SK-N-SH (cell line): ENCODE data around the gene EYA3.

Experiments used
- SMC3 ChIP-seq: IDR thresholded peaks from 2 replicates; pipeline ENCODE4 v1.6.1; 2012; ENCODE audit warnings: low read depth, low read length, improper control_type of control experiment
- TEAD4 ChIP-seq: IDR thresholded peaks from 2 replicates; pipeline ENCODE4 v1.4.0; 2012; ENCODE audit warnings: mild to moderate bottlenecking, borderline replicate concordance; ENCODE audit not compliant: insufficient read depth

DNA sequence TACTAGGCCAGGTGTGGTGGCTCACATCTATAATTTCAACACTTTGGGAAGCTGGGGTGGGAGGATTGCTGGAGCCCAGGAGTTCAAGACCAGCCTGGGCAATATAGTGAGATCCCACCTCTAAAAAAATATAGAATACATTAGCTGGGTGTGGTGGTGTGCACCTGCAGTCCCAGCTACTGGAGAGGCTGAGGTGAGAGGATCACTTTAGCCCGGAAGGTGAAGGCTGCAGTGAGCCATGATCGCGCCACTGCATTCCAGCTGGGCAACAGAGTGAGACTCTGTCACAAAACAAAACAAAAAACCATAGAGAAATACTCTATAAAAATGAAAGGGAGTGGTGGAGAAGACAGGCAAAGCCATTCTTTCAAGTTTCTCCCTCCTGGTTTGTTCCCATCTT, 62.1 kb downstream of the EYA3 start:
- TF ChIP-seq TEAD4 = no peak
- no peak for TF ChIP-seq SMC3
